IMR-90 (cell line): ENCODE data around the gene ERMAP. TPM values are rescaled to one million over a fixed set of nuclear protein-coding genes. Genes with fewer than 3 reads are reported as not detected.
A peak's percentile ranks its signal among the peaks of the same experiment; 100 is the strongest.

ENCODE experiments used
- ATAC-seq: fragments of 200-7000 bp; cut with Tn5 transposase; 2 replicates; pipeline ENCODE4 v1.9.1; 2020; ENCODE audit warnings: low read depth, mild to moderate bottlenecking, moderate library complexity
- BruUV-seq: library from RNA; stranded (reverse); fragments of 400-500 nt; replicated peaks from 2 replicates; lab custom pipeline; 2021; lab: Mats Ljungman, UMichigan
- CTCF ChIA-PET: fragments of 300-600 bp; formaldehyde crosslinking; extraction: SDS; loops from one replicate; lab custom pipeline; 2021; ENCODE audit warnings: antibody characterized with exemption; lab: Yijun Ruan, JAX
- POLR2A ChIA-PET: fragments of 300-600 bp; sonication (Branson Sonifier 250); formaldehyde crosslinking; loops from one replicate; lab custom pipeline; 2022; ENCODE audit warnings: antibody characterized with exemption; ENCODE audit not compliant: unreplicated experiment; lab: Charles Lee
- DNase-seq: peaks from one replicate; pipeline ENCODE4 v3.0.0; 2013
- H2AFZ ChIP-seq: replicated peaks from 2 replicates; pipeline ENCODE3; 2013; ENCODE audit warnings: low read length, mild to moderate bottlenecking; ENCODE audit not compliant: poor library complexity
- H2AK5ac ChIP-seq: 2 replicates; pipeline ENCODE4 v1.6.1; 2013; ENCODE audit warnings: low read depth, low read length, inconsistent platforms
- H2AK9ac ChIP-seq: replicated peaks from 2 replicates; pipeline ENCODE3; 2013; ENCODE audit warnings: mild to moderate bottlenecking, low read depth, low read length, moderate library complexity; ENCODE audit not compliant: poor library complexity
- H2BK120ac ChIP-seq: 2 replicates; pipeline ENCODE4 v1.6.1; 2013; ENCODE audit warnings: low read depth, low read length, inconsistent platforms
- H2BK15ac ChIP-seq: 3 replicates; pipeline ENCODE4 v1.6.1; 2013; ENCODE audit warnings: low read depth, low read length, inconsistent platforms
- H2BK20ac ChIP-seq: 2 replicates; pipeline ENCODE4 v1.6.1; 2013; ENCODE audit warnings: low read depth, mild to moderate bottlenecking, inconsistent platforms, low read length, moderate library complexity
- H2BK5ac ChIP-seq: 2 replicates; pipeline ENCODE4 v1.6.1; 2013; ENCODE audit warnings: mild to moderate bottlenecking, low read depth, low read length, inconsistent platforms; ENCODE audit not compliant: poor library complexity, severe bottlenecking
- H3K14ac ChIP-seq: replicated peaks from 2 replicates; pipeline ENCODE4 v1.6.1; 2013; ENCODE audit warnings: low read depth, low read length, inconsistent platforms
- H3K18ac ChIP-seq: 2 replicates; pipeline ENCODE4 v1.6.1; 2013; ENCODE audit warnings: low read depth, low read length, control low read depth
- H3K23ac ChIP-seq: 2 replicates; pipeline ENCODE4 v1.6.1; 2013; ENCODE audit warnings: low read depth, low read length, inconsistent platforms
- H3K27ac ChIP-seq: 2 replicates; pipeline ENCODE4 v1.5.1; 2013; ENCODE audit warnings: mild to moderate bottlenecking, control low read depth, low read length; ENCODE audit not compliant: insufficient read depth
- H3K27me3 ChIP-seq: 2 replicates; pipeline ENCODE4 v1.6.1; 2013; ENCODE audit warnings: low read length; ENCODE audit not compliant: control insufficient read depth, insufficient read depth
- H3K36me3 ChIP-seq: 2 replicates; pipeline ENCODE4 v1.6.1; 2013; ENCODE audit warnings: low read length, mixed read lengths; ENCODE audit not compliant: control insufficient read depth, insufficient read depth
- H3K4ac ChIP-seq: 2 replicates; pipeline ENCODE4 v1.6.1; 2013; ENCODE audit warnings: low read depth, low read length, inconsistent platforms
- H3K4me1 ChIP-seq: 2 replicates; pipeline ENCODE4 v1.6.1; 2013; ENCODE audit warnings: low read length, mixed read lengths; ENCODE audit not compliant: control insufficient read depth, insufficient read depth
- H3K4me2 ChIP-seq: 2 replicates; pipeline ENCODE4 v1.6.1; 2013; ENCODE audit warnings: low read depth, mild to moderate bottlenecking, control low read depth, low read length, moderate library complexity
- H3K4me3 ChIP-seq: 2 replicates; pipeline ENCODE4 v1.5.1; 2013; ENCODE audit warnings: low read depth, mild to moderate bottlenecking, control low read depth, low read length, moderate library complexity; ENCODE audit not compliant: insufficient read depth
- H3K56ac ChIP-seq: 2 replicates; pipeline ENCODE4 v1.6.1; 2013; ENCODE audit warnings: low read length, inconsistent platforms; ENCODE audit not compliant: insufficient read depth; ENCODE audit errors: extremely low read depth
- H3K79me1 ChIP-seq, 2 experiments: 2 replicates each; pipeline ENCODE4 v1.6.1; 2013; ENCODE audit warnings: low read length in 2 of 2, inconsistent platforms in 1 of 2, low read depth in 1 of 2
- H3K9ac ChIP-seq: 2 replicates; pipeline ENCODE4 v1.6.1; 2013; ENCODE audit warnings: low read depth, low read length, control low read depth
- H3K9me1 ChIP-seq: 2 replicates; pipeline ENCODE4 v1.6.1; 2013; ENCODE audit warnings: low read length, inconsistent platforms; ENCODE audit not compliant: insufficient read depth
- H3K9me3 ChIP-seq: 2 replicates; pipeline ENCODE4 v1.6.1; 2013; ENCODE audit warnings: low read length; ENCODE audit not compliant: control insufficient read depth, insufficient read depth
- H4K20me1 ChIP-seq: 2 replicates; pipeline ENCODE4 v1.6.1; 2013; ENCODE audit warnings: low read length, inconsistent platforms; ENCODE audit not compliant: insufficient read depth
- H4K5ac ChIP-seq: 2 replicates; pipeline ENCODE4 v1.6.1; 2013; ENCODE audit warnings: mild to moderate bottlenecking, low read depth, low read length, control low read depth
- H4K8ac ChIP-seq, 2 experiments: 2 replicates each; pipeline ENCODE4 v1.6.1; 2013; ENCODE audit warnings: low read depth in 2 of 2, low read length in 2 of 2, control low read depth in 1 of 2, inconsistent platforms in 1 of 2
- H4K91ac ChIP-seq: 2 replicates; pipeline ENCODE4 v1.6.1; 2013; ENCODE audit warnings: low read depth, low read length, inconsistent platforms; ENCODE audit not compliant: insufficient read depth
- CEBPB ChIP-seq: IDR thresholded peaks from 2 replicates; pipeline ENCODE4 v1.6.1; 2012; ENCODE audit warnings: low read depth, low read length, improper control_type of control experiment
- CTCF ChIP-seq: conservative IDR thresholded peaks from 2 replicates; pipeline ENCODE4 v1.5.1; 2012; ENCODE audit warnings: mild to moderate bottlenecking, low read depth, low read length, improper control_type of control experiment
- MAFK ChIP-seq: IDR thresholded peaks from 2 replicates; pipeline ENCODE4 v1.6.1; 2012; ENCODE audit warnings: low read depth, low read length, improper control_type of control experiment
- SMC3 ChIP-seq: fragments of 150-350 bp; IDR thresholded peaks from 2 replicates; pipeline ENCODE4 v1.6.1; 2016; ENCODE audit warnings: low read depth, mild to moderate bottlenecking, antibody characterized with exemption, low read length, moderate library complexity
- WGBS, 2 experiments: methylation state at CpG; one replicate each; pipeline versions ENCODE4 v1.1.5 to v1.1.7; 2013; ENCODE audit warnings: missing lambda C conversion rate in 2 of 2; ENCODE audit not compliant: insufficient read length in 1 of 2; ENCODE audit errors: extremely low coverage in 2 of 2; 5-methylcytosine and 5-hydroxymethylcytosine counted together
- dilution Hi-C: fragments of 300-500 bp; cut with HindIII; formaldehyde crosslinking; loops from one replicate; pipeline ENCODE4 v1.14.3; 2018; ENCODE audit warnings: low sequenced_read_pairs; ENCODE audit not compliant: unreplicated experiment
- in situ Hi-C: fragments of 300-500 bp; cut with MboI; formaldehyde crosslinking; loops from 3 replicates; pipeline ENCODE4 v1.14.3; 2019; ENCODE audit warnings: low sequenced_read_pairs, inconsistent platforms, mixed read lengths
- intact Hi-C: fragments of 100-400 bp; cut with micrococcal nuclease; formaldehyde crosslinking; loops from 2 replicates; pipeline ENCODE4 v1.10.0; 2022
- polyA plus RNA-seq, 3 experiments: library from polyadenylated mRNA; depleted of rRNA; stranded (reverse); fragments of >200 nt; gene quantifications; 2 replicates each; pipeline ENCODE4 v1.2.3, GENCODE V29; 2012; ENCODE audit warnings: low replicate concordance in 1 of 3
- total RNA-seq: library from RNA; depleted of rRNA; stranded (reverse); fragments of >200 nt; gene quantifications from 2 replicates; pipeline ENCODE4 v1.2.3, GENCODE V29; 2012

Gene ERMAP
- total and polyA plus RNA-seq, 2 of the 4 experiments (the other 2 are of a cell fraction) = 5.0 to 7.2 TPM

GRCh38 chr1:42886046-42886739 is 69.3 kb downstream of the ERMAP start:
- no peak overlapping the region for H4K5ac ChIP-seq
- no peak overlapping the region for H2AFZ ChIP-seq
- H3K4me3 ChIP-seq = no peak overlapping the region
- H3K4ac ChIP-seq = no peak overlapping the region
- no peak overlapping the region for H3K18ac ChIP-seq
- H2BK120ac ChIP-seq = no peak overlapping the region
- in situ Hi-C loops = no loop called here
- H3K56ac ChIP-seq = no peak overlapping the region
- H3K27me3 ChIP-seq = no peaks in the 10 kb centered on the region; the same call in none of the 2 replicates
- H4K8ac ChIP-seq = no peak overlapping the region
- H3K79me1 ChIP-seq = no peaks in the 10 kb centered on the region
- ChIA-PET CTCF (no interaction called here), POLR2A (no interaction called here)
- no peak overlapping the region for H2BK15ac ChIP-seq
- no peak overlapping the region for H3K9ac ChIP-seq
- dilution Hi-C loops = no loop called here
- no peak overlapping the region for H2BK20ac ChIP-seq
- H2AK9ac ChIP-seq = no peak overlapping the region
- TF ChIP-seq MAFK (peak; percentile 89), CTCF (no peak), CEBPB (no peak), SMC3 (no peak)
- H4K91ac ChIP-seq = no peak overlapping the region
- intact Hi-C loops = no loop called here
- no peaks in the 10 kb centered on the region for H3K36me3 ChIP-seq
- 80% methylated on average over 4 of the region's 16 CpGs; no CpG with 5 or more reads in 1 of the 2 experiments for WGBS, 2 experiments
- H3K4me1 ChIP-seq = no peaks in the 10 kb centered on the region
- no peak overlapping the region for H2BK5ac ChIP-seq
- H4K20me1 ChIP-seq = no peaks in the 10 kb centered on the region; the same call in 1 of the 2 replicates
- no peak overlapping the region for H3K27ac ChIP-seq
- no TSS peak for BruUV-seq
- H3K9me3 ChIP-seq = no peaks in the 10 kb centered on the region
- DNase-seq (no peak), ATAC-seq (no peak)
- H3K9me1 ChIP-seq = no peaks in the 10 kb centered on the region
- H3K4me2 ChIP-seq = no peak overlapping the region
- no peak overlapping the region for H3K23ac ChIP-seq
- H3K14ac ChIP-seq = no peak overlapping the region
- H2AK5ac ChIP-seq = no peak overlapping the region
